GM12873 (cell line): ENCODE measurements around the gene GRIN3B.

Experiments
- CTCF ChIP-seq: IDR thresholded peaks from 2 replicates; pipeline ENCODE4 v1.5.1; 2012; ENCODE audit warnings: low read depth, mild to moderate bottlenecking, moderate library complexity, low read length, control low read depth; ENCODE audit not compliant: insufficient read depth; ENCODE audit errors: missing control alignments

Gene GRIN3B

GRCh38 chr19:955803-956765, 44.1 kb upstream of the GRIN3B start:
- TF ChIP-seq CTCF = no peak

GRCh38 chr19:956766-957440, 43.3 kb upstream of the GRIN3B start:
- TF ChIP-seq CTCF = no peak

GRCh38 chr19:958967-959855, 41.0 kb upstream of the GRIN3B start:
- TF ChIP-seq CTCF = no peak

GRCh38 chr19:960020-960419, 40.2 kb upstream of the GRIN3B start:
- no peak for TF ChIP-seq CTCF

DNA sequence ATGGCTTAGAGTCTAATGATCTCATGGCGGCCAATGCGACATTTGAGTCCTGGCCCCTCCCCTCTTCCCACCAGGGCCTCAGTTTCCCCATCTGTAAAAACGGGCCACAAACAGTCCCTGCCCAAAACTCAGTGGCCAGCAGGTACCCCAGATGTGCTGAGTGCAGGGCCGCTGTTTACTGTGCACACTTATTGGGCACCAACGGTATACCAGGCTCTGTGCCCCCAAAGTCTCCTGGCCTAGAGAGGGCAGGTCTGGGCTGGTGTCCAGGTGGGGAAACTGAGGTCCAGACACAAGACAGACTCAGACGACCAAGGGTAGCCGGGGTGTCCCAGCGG, 39.6 kb upstream of the GRIN3B start:
- TF ChIP-seq CTCF = no peak

DNA sequence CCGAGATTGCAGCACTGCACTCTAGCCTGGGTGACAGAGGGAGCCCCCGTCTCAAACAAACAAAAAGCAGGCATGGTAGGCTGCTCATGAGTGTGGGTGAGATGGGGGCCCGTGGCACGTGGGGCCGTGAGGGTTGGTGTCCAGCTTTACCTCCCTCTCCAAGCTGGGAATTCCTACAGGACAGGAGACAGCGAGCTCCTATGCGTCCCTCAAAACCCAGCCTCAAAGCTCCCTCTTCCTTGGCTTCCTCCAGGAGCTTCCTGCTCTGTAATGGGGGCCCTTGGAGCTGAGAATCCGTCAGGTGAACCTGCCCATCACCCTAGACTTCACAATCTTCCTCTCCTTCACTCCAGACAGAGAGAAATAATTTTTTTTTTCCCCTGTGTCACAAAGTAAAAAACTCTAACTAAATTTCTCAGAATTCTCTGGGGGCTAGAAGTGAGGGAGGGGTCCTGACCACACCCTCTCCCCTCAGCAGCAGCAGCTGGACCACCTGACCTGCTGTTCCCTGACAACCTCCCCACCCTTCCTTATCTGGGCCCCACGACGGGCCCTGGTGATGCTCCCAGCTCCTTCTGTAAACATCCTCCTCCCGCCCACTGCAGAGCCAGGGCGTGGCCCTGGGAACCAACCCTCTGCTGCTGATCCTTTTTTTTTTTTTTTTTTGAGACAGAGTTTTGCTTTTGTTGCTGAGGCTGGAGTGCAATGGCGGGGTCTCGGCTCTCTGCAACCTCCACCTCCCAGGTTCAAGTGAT, 38.2 kb upstream of the GRIN3B start:
- no peak for TF ChIP-seq CTCF
